PC-3 (cell line): ENCODE results near the gene ANGPTL7.

ENCODE experiments used
- EZH2 ChIP-seq: fragments of 300-600 bp; sonication (generic); IDR thresholded peaks from one replicate; pipeline ENCODE4 v1.6.1; 2017; ENCODE audit warnings: antibody characterized with exemption, mild to moderate bottlenecking, low read length; ENCODE audit not compliant: unreplicated experiment
- TF ChIP-seq, protein P1 (sequence below): fragments of 300-600 bp; sonication (generic); conservative IDR thresholded peaks from 2 replicates; pipeline ENCODE4 v1.5.1; 2017; ENCODE audit warnings: antibody characterized with exemption, low read depth, mild to moderate bottlenecking, low read length

DNA sequence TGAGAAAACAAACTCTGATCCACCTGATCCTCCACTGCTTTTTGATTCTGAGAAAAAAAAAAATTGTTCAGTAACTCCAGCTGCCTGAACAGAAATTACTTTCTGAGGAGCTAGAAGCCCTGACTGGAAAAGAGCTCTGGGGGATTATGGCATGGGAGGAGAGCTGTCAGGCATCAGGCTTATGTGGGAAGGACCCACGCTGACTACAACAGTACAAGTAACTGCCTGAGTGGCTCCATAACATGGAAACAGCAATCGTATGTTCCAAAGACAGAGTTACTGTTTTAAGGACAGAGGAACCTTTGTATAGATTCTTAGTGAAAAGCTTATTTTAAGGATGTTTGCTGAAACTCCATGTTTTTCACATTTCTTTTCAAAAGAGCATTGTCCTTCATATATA, 1.2 kb upstream of the ANGPTL7 start:
- TF ChIP-seq, protein P1, sequence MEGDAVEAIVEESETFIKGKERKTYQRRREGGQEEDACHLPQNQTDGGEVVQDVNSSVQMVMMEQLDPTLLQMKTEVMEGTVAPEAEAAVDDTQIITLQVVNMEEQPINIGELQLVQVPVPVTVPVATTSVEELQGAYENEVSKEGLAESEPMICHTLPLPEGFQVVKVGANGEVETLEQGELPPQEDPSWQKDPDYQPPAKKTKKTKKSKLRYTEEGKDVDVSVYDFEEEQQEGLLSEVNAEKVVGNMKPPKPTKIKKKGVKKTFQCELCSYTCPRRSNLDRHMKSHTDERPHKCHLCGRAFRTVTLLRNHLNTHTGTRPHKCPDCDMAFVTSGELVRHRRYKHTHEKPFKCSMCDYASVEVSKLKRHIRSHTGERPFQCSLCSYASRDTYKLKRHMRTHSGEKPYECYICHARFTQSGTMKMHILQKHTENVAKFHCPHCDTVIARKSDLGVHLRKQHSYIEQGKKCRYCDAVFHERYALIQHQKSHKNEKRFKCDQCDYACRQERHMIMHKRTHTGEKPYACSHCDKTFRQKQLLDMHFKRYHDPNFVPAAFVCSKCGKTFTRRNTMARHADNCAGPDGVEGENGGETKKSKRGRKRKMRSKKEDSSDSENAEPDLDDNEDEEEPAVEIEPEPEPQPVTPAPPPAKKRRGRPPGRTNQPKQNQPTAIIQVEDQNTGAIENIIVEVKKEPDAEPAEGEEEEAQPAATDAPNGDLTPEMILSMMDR: no peak
- no peak for TF ChIP-seq EZH2
